HG03460 (cell line): ENCODE results near the gene MND1.
"Not testable (repeated sequence)": the region's sequence is repeated elsewhere in the genome, so short reads cannot be mapped to it uniquely, and the experiment has no call there.

ENCODE experiments used
- ATAC-seq: cut with Tn5 transposase; IDR thresholded peaks from one replicate; pipeline ENCODE4 v1.9.1; 2021; ENCODE audit not compliant: unreplicated experiment

MND1 gene

DNA sequence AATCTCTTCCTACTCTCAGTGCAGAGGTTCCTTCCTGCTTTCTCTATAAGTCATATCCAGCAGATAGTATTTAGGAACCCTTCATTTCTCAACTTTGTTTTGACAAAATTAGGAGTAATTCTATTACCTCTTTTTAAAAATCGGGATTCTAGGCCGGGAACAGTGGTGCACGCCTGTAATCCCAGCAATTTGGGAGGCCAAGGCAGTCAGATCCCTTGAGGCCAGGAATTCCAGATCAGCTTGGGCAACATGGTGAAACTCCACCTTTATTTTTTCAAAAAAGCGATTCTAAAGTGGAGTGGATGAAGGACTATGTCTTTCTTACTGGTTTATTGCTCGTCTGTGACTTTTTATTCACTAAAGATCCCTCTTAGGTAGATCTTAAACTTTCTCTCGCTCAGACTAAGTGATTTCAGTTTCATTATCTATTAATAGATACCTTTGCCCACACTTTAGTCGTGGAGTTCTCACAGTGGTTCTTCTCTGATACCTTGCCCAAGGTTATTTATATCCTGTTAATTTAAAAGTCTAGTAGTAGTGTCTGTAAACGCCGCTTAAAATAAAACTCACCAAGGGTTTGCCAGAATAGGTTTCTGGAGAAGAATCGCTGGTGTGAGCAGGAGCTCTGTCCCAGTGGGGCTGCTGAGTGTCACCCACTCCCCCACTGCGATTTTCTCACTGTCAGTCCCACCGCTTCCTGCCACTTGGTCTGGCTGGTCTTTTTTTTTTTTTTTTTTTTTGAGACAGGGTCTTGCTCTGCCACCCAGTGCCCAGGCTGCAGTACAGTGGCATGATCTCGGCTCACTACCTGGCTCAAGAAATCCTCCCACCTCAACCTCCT is 94.6 kb downstream of the MND1 start:
- ATAC-seq, result peak; percentile 81

DNA sequence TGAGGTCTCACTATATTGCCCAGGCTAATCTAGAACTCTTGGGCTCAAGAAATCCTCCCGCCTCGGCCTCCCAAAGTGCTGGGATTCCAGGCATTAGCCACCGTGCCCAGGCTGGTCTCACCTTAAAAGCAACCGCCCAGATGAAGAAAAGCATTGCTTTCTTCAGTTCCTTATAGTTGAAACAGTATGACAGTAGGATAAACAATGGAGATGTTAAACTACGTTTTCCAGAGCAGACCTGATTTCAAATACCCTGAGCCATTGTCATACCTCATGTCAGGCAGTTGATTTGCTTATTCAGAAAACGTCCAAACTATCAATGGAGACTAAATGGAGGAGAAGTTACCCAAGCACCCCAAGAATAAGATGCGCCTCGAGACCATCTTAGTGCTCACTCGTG is 95.3 kb downstream of the MND1 start:
- ATAC-seq, result no peak

DNA sequence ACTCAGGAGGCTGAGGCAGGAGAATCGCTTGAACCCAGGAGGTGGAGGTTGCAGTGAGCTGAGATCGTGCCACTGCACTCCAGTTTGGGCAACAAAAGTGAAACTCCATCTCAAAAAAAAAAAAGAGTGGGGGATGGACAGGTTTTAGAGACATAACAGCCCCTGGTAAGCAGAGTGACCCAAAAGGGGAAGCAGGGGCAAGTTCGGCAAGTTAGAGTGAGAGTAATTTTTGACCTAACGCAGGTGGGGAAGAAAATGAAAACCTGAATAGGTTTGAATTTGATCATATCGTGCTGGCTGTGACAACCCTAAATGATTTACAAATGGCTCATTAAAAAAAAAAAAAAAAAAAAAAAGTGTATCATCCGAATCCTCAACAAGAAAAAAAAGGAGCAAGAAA is 96.0 kb downstream of the MND1 start:
- no peak for ATAC-seq

DNA sequence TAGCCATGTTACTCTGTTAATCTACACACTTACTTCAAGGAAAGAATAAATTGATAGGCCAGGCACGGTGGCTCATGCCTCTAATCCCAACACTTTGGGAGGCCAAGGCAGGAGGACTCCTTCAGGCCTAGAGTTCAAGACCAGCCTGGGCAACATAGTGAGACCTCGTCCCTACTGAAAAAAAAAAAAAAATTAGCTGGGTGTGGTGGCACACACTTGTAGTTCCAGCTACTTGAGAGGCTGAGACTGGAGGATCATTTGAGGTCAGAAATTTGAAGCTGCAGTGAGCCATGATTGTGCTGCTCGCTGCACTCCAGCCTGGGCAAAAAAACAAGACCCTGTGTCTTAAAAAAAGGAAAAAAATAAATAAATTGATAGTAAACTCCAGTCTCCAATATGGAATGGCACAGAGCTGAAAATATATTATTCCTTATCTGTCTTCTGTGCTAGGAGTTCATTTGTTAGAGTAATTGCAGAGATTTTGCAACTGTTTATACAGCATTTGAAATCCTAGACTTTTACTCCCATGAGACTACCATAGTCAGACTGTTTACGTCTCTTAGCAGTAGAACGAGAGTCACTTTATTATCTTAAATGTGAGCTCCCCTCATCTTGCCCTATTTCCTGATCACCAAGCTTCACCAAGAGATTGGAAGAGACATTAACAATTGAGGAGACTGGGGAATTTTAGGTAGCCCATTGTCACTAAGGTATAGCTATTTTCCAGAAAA is 102.9 kb downstream of the MND1 start:
- no peak for ATAC-seq

DNA sequence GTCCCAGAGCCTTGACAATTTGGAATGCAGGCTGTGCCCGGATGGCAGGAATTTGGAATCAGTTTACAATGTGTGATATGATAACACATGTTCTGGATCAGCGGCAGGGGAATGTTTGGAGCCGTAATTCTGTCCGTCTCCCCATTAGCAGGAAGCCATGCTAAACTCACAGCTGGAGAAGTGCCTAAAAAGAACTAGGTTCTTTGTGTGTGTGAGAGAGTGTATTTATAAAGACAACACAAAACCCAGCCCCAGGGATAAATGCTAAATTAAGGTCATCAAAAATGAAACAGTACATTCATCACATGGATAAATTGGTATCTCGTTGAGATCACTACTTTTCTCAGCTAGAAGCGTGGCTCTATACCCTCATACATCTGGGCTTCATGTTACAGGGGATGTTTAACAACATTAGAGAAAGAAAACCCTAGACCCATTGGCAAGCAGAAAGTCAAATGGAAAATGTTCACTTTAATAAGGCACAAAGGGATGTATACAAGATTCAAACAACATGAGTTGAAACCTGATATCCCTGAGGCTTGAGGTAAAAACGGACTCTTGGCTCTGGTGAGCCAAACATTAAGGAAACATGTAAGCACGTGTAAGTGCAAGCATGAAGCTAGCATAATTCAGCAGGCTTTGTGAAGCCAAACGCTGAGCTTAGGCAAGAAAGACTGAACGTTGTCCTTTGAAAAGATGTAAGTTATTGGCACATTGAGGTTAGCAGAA is 103.7 kb downstream of the MND1 start:
- ATAC-seq, result no peak

DNA sequence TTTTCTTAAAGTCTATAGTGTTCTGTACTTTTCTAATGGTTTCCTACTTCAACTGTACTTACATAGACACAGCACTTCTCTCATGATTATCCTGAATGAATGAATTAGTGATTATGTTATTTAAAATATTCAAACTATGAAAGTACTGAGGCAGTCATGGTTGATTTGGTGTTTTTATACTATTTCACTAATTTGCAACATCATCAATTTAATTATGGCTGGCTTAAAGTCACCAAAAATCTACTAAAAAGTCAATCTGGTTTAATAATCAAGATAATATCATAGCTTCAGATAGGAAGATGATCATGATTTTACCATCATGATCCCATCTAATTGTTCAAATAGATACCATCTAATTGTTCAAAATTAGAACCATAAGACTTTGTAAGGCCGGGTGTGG is 104.8 kb downstream of the MND1 start:
- no peak for ATAC-seq

DNA sequence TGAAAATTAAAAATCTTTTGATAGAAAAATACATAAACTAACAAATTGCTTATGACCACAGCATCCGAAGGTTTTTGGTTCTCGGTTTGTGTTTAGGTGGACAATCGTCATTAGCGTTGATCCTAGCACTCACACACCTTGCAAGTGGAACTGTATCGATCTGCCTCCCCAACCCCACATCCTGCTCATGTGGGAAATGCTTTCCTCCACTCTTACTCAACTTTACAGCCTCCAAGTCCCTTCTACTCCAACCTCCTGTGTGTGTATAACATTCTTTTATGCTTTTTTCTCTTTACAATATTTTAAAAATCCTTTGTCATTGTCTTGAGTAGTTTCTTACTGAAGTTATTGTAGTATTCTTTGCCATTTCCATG is 106.0 kb downstream of the MND1 start:
- no peak for ATAC-seq

DNA sequence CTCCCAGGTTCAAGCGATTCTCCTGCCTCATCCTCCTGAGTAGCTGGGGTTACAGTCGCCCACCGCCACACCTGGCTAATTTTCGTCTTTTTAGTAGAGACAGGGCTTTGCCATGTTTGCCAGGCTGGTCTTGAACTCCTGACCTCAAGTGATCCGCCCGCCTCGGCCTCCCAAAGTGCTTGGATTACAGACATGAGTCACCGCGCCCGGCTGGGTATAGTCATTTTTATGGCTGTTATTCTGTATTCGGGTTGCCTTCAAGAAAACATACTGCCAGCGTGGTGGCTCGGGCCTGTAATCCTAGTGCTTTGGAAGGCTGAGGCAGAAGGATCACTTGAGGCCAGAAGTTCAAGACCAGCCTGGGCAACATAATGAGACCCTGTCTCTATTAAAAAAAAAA is 106.7 kb downstream of the MND1 start:
- ATAC-seq, result not testable (repeated sequence)

DNA sequence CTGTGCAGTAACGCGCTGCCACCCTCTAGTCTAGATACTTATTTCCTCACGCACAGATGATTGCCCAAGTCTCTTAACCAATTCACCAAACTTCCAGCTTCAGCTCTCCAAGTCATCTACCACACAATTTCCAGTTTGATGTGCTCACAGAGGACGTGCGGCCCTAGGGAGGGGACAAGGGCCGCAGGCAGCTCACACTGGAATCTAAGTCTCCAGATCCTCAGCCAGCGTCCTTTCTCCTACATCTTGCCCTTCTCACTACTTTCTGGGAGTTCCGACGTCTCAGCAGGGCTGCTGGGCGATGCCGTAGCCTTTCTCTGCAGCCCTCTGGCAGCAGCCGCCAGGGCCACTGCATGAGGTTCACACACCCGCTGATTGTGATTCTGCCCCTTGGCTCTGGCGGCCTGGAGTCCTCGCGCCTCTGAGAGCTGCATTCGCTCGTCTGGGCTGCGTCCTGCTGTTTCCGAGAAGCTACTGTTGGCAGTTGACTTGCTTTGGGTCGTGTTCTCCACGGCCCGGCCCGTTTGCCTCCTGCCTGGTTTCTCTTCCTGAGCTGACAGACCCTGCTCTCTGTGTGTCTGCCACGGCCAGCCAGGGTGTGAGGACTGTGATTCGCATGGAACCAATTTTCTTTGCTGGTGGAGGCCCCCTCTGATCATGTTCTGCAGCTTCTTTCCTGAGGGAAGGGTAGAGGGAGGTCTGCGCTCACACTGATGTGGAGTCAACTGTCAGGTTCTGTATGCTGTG is 107.6 kb downstream of the MND1 start:
- ATAC-seq, result no peak

DNA sequence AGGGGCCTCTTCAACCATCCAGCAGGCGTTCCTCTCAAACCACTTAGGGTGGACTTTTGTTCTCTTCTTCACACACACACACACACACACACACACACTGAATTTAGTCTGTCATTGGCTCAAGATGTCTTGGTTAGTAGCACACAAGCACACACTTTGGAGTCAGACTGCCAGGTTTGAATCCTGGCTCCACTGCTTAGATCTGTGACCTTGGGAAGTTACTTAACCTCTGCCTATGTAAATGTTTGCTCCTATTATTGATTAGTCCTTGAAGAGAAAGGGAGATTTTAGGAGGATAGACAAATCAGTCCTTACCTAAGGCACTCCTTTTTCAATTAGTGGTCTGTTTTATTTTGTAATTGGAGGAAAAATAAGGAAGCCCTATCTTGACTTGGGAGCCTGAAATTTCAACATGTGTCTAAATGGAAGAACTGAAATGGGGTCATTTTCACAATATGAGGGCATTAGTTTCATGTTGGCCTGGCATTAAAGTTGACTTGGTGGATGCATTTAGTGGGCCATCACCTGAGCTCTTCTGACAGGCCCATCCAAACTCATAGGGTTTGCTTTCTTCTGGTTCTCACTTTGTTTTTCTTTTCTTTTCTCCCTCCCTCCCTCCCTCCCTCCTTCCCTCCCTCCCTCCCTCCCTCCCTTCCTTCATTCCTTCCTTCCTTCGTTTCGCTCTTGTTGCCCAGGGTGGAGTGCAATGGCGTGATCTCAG is 108.3 kb downstream of the MND1 start:
- no peak for ATAC-seq

DNA sequence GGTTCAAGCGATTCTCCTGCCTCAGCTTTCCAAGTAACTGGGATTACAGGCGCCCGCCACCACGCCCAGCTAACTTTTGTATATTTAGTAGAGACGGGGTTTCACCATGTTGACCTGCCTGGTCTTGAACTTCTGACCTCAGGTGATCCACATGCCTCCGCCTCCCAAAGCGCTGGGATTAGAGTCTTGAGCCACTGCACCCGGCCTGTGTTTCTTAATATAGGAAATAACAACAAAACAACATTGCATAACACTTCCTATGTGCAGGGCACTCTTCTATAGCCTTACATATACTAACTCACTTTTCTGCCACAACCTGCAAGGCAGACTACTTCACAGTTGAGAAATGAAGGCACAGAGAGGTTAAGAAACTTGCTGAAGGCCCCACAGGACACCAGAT is 108.9 kb downstream of the MND1 start:
- no peak for ATAC-seq

DNA sequence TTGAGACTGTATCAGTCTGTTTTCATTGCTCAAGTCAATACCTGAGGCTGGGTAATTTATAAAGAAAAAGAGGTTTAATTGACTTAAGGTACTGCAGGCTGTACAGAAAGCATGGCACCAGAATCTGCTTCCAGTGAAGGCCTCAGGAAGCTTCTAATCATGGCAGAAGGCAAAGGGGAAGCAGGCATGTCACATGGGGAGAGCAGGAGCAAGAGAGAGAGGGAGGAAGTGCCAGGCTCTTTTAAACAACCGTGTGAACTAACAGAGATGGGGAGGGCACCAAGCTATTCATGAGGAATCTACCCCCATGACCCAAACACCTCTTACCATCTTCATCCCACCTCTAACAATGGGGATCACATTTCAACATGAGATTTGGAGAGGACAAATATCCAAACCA is 114.5 kb downstream of the MND1 start:
- ATAC-seq, result no peak

DNA sequence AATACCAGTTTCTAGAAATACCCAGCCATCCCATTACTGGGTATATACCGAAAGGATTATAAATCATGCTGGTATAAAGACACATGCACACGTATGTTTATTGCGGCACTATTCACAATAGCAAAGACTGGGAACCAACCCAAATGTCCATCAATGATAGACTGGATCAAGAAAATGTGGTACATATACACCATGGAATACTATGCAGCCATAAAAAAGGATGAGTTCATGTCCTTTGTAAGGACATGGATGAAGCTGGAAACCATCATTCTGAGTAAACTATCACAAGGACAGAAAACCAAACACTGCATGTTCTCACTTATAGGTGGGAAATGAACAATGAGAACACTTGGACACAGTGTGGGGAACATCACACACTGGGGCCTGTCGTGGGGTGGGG is 117.1 kb downstream of the MND1 start:
- ATAC-seq, result not testable (repeated sequence)

DNA sequence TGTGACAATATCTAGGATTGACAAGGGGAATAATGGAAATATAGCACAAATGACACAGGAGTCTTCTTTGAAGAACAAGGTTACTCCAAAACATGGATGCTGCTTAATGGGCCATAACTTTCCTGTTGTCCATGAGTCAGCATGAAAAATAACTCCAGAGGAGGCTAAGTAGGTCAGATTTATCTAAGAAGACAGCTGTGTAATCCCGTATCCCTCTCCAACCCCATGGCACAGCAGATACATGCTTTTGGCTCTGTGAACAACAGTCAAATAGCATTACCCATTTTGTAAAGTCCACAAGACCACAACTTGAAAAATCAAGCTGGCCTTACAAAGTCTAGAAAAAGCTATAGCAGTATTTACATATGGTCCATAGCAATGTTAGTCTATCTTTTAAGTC is 119.6 kb downstream of the MND1 start:
- ATAC-seq, result no peak
